ENCODE results near the gene GCC1. TPM values are rescaled to one million over a fixed set of nuclear protein-coding genes. Genes with fewer than 3 reads are reported as not detected.
"Not testable (repeated sequence)": the region's sequence is repeated elsewhere in the genome, so short reads cannot be mapped to it uniquely, and the experiment has no call there.

GCC1 gene
- total RNA-seq, 1 experiment from 2014 or later: 25.2 TPM

GRCh38 chr7:127578036-127578684 is 7.2 kb downstream of the GCC1 start:
- Histone ChIP-seq H2AFZ (no peak overlapping the region), H4K20me1 (ENCODE audit: insufficient read depth) (peaks cover 30% of the 10 kb centered on the region), H3K9me2 (ENCODE audit: insufficient read depth) (no peaks in the 10 kb centered on the region), H3K27ac (no peak overlapping the region), H3K36me3 (ENCODE audit: low read depth) (0 out of 2 replicates have a peak, but pooled peaks cover under 1% of the 10 kb centered on the region), H3K79me2 (ENCODE audit: low read depth) (peaks cover 8% of the 10 kb centered on the region), H3F3A (ENCODE audit: insufficient read depth, low read depth) (no peaks in the 10 kb centered on the region; the same call in 1 of the 2 replicates), H3K4me2 (no peak overlapping the region), H3K27me3 (ENCODE audit: insufficient read depth, low read depth) (no peaks in the 10 kb centered on the region), H3K9me3 (ENCODE audit: insufficient read depth, low read depth) (no peaks in the 10 kb centered on the region), H3K4me3 (no peak overlapping the region), H3K4me1 (replicated peaks; ENCODE audit: insufficient read depth) (no peaks in the 10 kb centered on the region)
- BruUV-seq (replicated peaks): no TSS peak
- CTCF ChIA-PET: no interaction called here
- no peak for DNase-seq
- POLR2A ChIA-PET (ENCODE audit: unreplicated experiment): no interaction called here
- no peak for TF ChIP-seq EZH2 (IDR thresholded peaks at IDR 0.05; ENCODE audit: low read depth)
- TF ChIP-seq CTCF (conservative IDR thresholded peaks at IDR 0.05): no peak; the same call in 1 of the 2 replicates
- intact Hi-C loops (cut with micrococcal nuclease; ENCODE audit: unreplicated experiment): no loop called here

- POLR2A ChIA-PET (ENCODE audit: unreplicated experiment): no interaction called here
- no peak for DNase-seq
- no peaks in the 10 kb centered on the region for H3K4me1 ChIP-seq (replicated peaks; ENCODE audit: insufficient read depth)
- no peaks in the 10 kb centered on the region for H3K27me3 ChIP-seq (ENCODE audit: insufficient read depth, low read depth)
- H2AFZ ChIP-seq: no peak overlapping the region
- intact Hi-C loops (cut with micrococcal nuclease; ENCODE audit: unreplicated experiment): no loop called here
- no peaks in the 10 kb centered on the region for H3K79me2 ChIP-seq (ENCODE audit: low read depth)
- H3F3A ChIP-seq (ENCODE audit: insufficient read depth, low read depth): no peaks in the 10 kb centered on the region
- H3K9me3 ChIP-seq (ENCODE audit: insufficient read depth, low read depth): no peaks in the 10 kb centered on the region
- CTCF ChIA-PET: no interaction called here
- no peak overlapping the region for H3K27ac ChIP-seq
- TF ChIP-seq EZH2 (IDR thresholded peaks at IDR 0.05; ENCODE audit: low read depth) (no peak), CTCF (conservative IDR thresholded peaks at IDR 0.05) (no peak)
- no peaks in the 10 kb centered on the region for H3K36me3 ChIP-seq (ENCODE audit: low read depth)
- no peaks in the 10 kb centered on the region for H3K9me2 ChIP-seq (ENCODE audit: insufficient read depth)
- no peaks in the 10 kb centered on the region for H4K20me1 ChIP-seq (ENCODE audit: insufficient read depth)
- BruUV-seq (replicated peaks): no TSS peak
- no peak overlapping the region for H3K4me3 ChIP-seq
- no peak overlapping the region for H3K4me2 ChIP-seq
Measured at GRCh38 chr7:127571741-127572505, 13.5 kb downstream of the GCC1 start.

GRCh38 chr7:127568034-127568433 is 17.4 kb downstream of the GCC1 start:
- H3K27me3 ChIP-seq (ENCODE audit: insufficient read depth, low read depth); DNase-seq; H3K4me2 ChIP-seq; H3K79me2 ChIP-seq (ENCODE audit: low read depth); H3K9me2 ChIP-seq (ENCODE audit: insufficient read depth); H4K20me1 ChIP-seq (ENCODE audit: insufficient read depth); H2AFZ ChIP-seq; H3K27ac ChIP-seq; intact Hi-C loops (cut with micrococcal nuclease; ENCODE audit: unreplicated experiment); BruUV-seq (replicated peaks); POLR2A ChIA-PET (ENCODE audit: unreplicated experiment); H3K36me3 ChIP-seq (ENCODE audit: low read depth); H3K4me1 ChIP-seq (replicated peaks; ENCODE audit: insufficient read depth); H3K9me3 ChIP-seq (ENCODE audit: insufficient read depth, low read depth); CTCF ChIA-PET; H3F3A ChIP-seq (ENCODE audit: insufficient read depth, low read depth); H3K4me3 ChIP-seq: not testable (repeated sequence)

Measured in PC-9 (cell line).